HFFc6 (cell line): Measurements from ENCODE around the gene CEP170B. TPM values are rescaled to one million over a fixed set of nuclear protein-coding genes. Genes with fewer than 3 reads are reported as not detected.

Source experiments
- DNase-seq: peaks from one replicate; pipeline ENCODE4 v3.0.0-alpha.2; 2018
- H3K27ac Mint-ChIP-seq: 2 replicates; pipeline ENCODE4 v1.8.0; 2020; ENCODE audit warnings: mild to moderate bottlenecking, mixed read lengths
- H3K27me3 Mint-ChIP-seq: 2 replicates; pipeline ENCODE4 v1.8.0; 2021; ENCODE audit warnings: mild to moderate bottlenecking, moderate library complexity, mixed read lengths; ENCODE audit not compliant: insufficient read depth
- H3K36me3 Mint-ChIP-seq: 2 replicates; pipeline ENCODE4 v1.8.0; 2021; ENCODE audit warnings: low read depth, mixed read lengths
- H3K4me1 Mint-ChIP-seq: 2 replicates; pipeline ENCODE4 v1.8.0; 2020; ENCODE audit warnings: low read depth, mixed read lengths
- H3K4me3 Mint-ChIP-seq: 2 replicates; pipeline ENCODE4 v1.8.0; 2020; ENCODE audit warnings: mild to moderate bottlenecking, moderate library complexity, mixed read lengths
- H3K9me3 Mint-ChIP-seq: 2 replicates; pipeline ENCODE4 v1.8.0; 2020; ENCODE audit warnings: mild to moderate bottlenecking, mixed read lengths
- total RNA-seq, 6 experiments: library from RNA; stranded (reverse); fragmentation: NEBNext Ultra II Directional; extraction: Animal tissue kit (Norgen Biotek cat#: 25700); gene quantifications; 2 replicates in 1 of 6; 3 replicates in 5 of 6; pipeline ENCODE4 v1.2.3, GENCODE V29; 2021
- TF ChIP-seq, protein P1 (sequence below): fragments of 200-600 bp; sonication (generic); IDR thresholded peaks from 2 replicates; pipeline ENCODE4 v1.5.0; 2021; ENCODE audit warnings: antibody characterized with exemption, mild to moderate bottlenecking

CEP170B gene
- total RNA-seq, 6 experiments from 2014 or later = 29.9 to 34.9 (median 32.0) TPM

DNA sequence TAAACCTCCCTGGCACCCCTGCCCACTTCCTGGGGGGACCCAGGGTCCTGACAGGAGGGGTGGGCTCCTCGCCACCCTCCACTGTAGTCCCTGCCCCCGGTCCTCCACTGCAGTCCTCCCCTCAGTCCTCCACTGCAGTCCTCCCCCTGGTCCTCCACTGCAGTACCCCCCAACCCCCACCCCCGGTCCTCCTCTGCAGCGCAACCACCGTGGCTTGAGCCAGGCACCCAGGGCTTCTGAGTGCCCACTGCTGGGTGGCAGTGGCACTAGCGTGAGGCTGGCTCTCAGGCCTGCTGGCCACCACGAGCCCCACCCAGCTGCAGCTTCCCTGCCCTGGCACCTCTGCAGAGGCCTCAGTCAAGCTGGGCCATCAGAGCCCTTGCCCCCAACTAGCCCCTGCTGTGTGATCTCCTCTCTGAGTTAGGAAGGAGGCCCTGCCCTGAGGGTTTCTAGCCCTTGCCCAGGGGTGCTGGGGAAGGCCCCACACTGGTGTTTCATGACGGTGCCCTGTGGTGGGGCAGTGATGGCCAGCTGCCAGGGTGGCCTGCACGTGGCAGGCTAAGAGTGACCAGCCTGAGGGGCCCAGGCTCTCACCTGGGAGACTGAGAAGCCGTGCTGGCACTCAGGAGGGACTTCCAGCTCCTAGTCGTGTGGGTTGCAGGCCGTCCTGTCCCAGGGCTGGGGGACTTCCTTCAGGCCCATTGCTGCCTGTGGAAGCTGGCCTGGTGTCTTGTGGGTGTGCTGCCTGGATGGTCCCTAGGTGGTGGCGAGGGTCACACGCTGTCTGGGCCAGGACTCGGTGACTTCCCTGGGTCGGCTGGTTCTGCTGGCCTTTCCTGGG is 9.7 kb downstream of the CEP170B start:
- Mint-ChIP-seq H3K36me3 (no peaks in the 10 kb centered on the region), H3K27ac (no peak overlapping the region), H3K27me3 (peaks cover 11% of the 10 kb centered on the region; the same call in 1 of the 2 replicates), H3K9me3 (no peaks in the 10 kb centered on the region), H3K4me1 (peaks cover 12% of the 10 kb centered on the region), H3K4me3 (no peak overlapping the region)
- no peak for DNase-seq
- TF ChIP-seq, protein P1, sequence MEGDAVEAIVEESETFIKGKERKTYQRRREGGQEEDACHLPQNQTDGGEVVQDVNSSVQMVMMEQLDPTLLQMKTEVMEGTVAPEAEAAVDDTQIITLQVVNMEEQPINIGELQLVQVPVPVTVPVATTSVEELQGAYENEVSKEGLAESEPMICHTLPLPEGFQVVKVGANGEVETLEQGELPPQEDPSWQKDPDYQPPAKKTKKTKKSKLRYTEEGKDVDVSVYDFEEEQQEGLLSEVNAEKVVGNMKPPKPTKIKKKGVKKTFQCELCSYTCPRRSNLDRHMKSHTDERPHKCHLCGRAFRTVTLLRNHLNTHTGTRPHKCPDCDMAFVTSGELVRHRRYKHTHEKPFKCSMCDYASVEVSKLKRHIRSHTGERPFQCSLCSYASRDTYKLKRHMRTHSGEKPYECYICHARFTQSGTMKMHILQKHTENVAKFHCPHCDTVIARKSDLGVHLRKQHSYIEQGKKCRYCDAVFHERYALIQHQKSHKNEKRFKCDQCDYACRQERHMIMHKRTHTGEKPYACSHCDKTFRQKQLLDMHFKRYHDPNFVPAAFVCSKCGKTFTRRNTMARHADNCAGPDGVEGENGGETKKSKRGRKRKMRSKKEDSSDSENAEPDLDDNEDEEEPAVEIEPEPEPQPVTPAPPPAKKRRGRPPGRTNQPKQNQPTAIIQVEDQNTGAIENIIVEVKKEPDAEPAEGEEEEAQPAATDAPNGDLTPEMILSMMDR = no peak

GRCh38 chr14:104875412-104875751 is 10.3 kb downstream of the CEP170B start:
- Mint-ChIP-seq H3K36me3 (no peaks in the 10 kb centered on the region), H3K27ac (no peak overlapping the region), H3K9me3 (no peaks in the 10 kb centered on the region), H3K4me3 (no peak overlapping the region), H3K4me1 (peaks cover 12% of the 10 kb centered on the region), H3K27me3 (peaks cover 11% of the 10 kb centered on the region; the same call in 1 of the 2 replicates)
- TF ChIP-seq, protein P1 = no peak
- no peak for DNase-seq

GRCh38 chr14:104875811-104876210 is 10.7 kb downstream of the CEP170B start:
- H3K9me3 Mint-ChIP-seq = no peaks in the 10 kb centered on the region
- DNase-seq = no peak
- no peaks in the 10 kb centered on the region for H3K36me3 Mint-ChIP-seq

DNA sequence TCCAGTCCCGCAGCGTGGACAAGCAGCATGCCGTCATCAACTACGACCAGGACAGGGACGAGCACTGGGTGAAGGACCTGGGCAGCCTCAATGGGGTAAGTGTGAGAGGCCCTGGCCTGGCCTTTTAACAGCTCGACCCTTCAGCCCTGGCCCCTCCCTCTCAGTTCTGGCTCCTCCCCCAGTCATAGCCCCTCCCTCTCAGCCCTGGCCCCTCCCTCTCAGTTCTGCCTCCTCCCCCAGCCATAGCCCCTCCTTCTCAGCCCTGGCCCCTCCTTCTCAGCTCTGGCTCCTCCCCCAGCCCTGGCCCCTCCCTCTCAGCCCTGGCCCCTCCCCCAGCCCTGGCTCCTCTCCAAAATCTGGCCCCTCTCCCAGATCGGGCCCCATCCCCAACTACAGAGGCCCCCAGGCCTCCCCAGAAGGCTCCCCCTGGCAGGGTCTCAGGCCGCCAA is 11.2 kb downstream of the CEP170B start:
- TF ChIP-seq, protein P1 = no peak
- H3K9me3 Mint-ChIP-seq = no peaks in the 10 kb centered on the region
- peaks cover 12% of the 10 kb centered on the region for H3K4me1 Mint-ChIP-seq
- H3K36me3 Mint-ChIP-seq = no peaks in the 10 kb centered on the region
- H3K27ac Mint-ChIP-seq = no peak overlapping the region
- DNase-seq = peak; percentile 16
- no peak overlapping the region for H3K4me3 Mint-ChIP-seq
- H3K27me3 Mint-ChIP-seq = peaks cover 8% of the 10 kb centered on the region

More at GRCh38 chr14:104875811-104876210, 10.7 kb downstream of the CEP170B start:
- TF ChIP-seq, protein P1 = no peak
- Mint-ChIP-seq H3K27ac (no peak overlapping the region), H3K4me1 (peaks cover 12% of the 10 kb centered on the region), H3K4me3 (no peak overlapping the region), H3K27me3 (peaks cover 11% of the 10 kb centered on the region)

GRCh38 chr14:104877066-104877805 is 12.2 kb downstream of the CEP170B start:
- Mint-ChIP-seq H3K27ac (no peak overlapping the region), H3K27me3 (peaks cover 8% of the 10 kb centered on the region), H3K4me1 (peaks cover 7% of the 10 kb centered on the region), H3K9me3 (no peaks in the 10 kb centered on the region), H3K36me3 (no peaks in the 10 kb centered on the region), H3K4me3 (no peak overlapping the region)
- no peak for DNase-seq
- TF ChIP-seq, protein P1 = no peak
